Keratinocyte (primary cell): ENCODE data around the gene EFCAB6.

Experiments
- EZH2 ChIP-seq: IDR thresholded peaks from one replicate; pipeline ENCODE4 v1.6.1; 2012; ENCODE audit warnings: inconsistent platforms, mild to moderate bottlenecking, low read length, moderate library complexity
- TF ChIP-seq, protein P1 (sequence below), 3 experiments: IDR thresholded peaks in 1 of 3; conservative IDR thresholded peaks in 1 of 3; optimal IDR thresholded peaks in 1 of 3; 2 replicates in 2 of 3; 3 replicates in 1 of 3; pipeline versions ENCODE3 to v1.5.1; 2011; ENCODE audit warnings: low read length in 3 of 3, mild to moderate bottlenecking in 3 of 3, moderate library complexity in 2 of 3, control low read depth in 1 of 3, inconsistent platforms in 1 of 3; ENCODE audit not compliant: insufficient read depth in 2 of 3; ENCODE audit errors: extremely low read depth in 1 of 3

DNA sequence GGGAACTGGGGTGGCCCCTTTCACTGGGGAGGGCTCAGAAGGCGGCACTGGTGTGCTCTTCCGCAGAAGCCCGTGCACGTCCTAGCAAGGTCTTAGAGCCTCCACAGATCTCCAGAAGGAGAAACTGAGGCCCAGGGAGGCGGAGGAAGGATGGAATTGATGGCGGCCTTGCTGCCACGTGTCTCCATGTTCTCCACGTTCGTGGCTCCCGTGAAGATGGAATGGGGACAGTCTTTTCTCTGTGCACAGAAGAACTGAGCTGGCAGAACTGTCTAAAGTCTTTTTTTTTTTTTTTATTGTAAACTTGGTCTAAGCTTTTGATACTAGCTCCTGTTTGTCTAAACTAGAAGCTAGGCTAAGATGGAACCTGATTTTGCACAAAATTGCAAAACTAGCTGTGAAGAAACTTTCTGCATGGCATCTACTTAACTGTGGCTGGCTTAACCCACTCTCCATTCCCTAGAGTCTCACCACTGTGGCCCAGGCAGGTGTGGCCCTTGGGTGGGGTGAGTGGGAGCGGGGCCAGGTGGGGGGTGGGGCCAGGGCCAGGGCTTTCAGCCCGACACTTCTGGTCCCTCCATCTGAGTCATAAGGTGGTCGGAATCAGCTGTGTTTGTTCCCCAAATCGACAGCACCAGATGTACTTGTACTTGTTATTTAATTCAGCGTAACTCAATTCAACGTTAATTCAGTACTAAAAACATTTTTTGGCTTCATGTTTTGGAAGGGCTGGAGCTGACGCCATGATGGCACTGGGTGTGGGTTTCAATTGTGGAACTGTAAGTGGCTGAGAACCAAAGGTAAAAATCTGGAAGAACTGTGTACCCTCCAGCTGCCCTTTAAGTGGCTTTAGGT is 279.6 kb downstream of the EFCAB6 start:
- TF ChIP-seq, protein P1, sequence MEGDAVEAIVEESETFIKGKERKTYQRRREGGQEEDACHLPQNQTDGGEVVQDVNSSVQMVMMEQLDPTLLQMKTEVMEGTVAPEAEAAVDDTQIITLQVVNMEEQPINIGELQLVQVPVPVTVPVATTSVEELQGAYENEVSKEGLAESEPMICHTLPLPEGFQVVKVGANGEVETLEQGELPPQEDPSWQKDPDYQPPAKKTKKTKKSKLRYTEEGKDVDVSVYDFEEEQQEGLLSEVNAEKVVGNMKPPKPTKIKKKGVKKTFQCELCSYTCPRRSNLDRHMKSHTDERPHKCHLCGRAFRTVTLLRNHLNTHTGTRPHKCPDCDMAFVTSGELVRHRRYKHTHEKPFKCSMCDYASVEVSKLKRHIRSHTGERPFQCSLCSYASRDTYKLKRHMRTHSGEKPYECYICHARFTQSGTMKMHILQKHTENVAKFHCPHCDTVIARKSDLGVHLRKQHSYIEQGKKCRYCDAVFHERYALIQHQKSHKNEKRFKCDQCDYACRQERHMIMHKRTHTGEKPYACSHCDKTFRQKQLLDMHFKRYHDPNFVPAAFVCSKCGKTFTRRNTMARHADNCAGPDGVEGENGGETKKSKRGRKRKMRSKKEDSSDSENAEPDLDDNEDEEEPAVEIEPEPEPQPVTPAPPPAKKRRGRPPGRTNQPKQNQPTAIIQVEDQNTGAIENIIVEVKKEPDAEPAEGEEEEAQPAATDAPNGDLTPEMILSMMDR (optimal IDR thresholded peaks at IDR 0.05 in 1 of 3, IDR thresholded peaks at IDR 0.05 in 1 of 3, conservative IDR thresholded peaks at IDR 0.05 in 1 of 3; ENCODE audit: extremely low read depth in 1 of 3, insufficient read depth in 2 of 3, low read length in 3 of 3), result no peak
- TF ChIP-seq EZH2, result no peak
